NCI-H2107 treated with DMSO at 0.1 percent for 48 hours (cell line): Measurements from ENCODE around the gene PINLYP.
"Not testable (repeated sequence)": the region's sequence is repeated elsewhere in the genome, so short reads cannot be mapped to it uniquely, and the experiment has no call there.

Source experiments
- DNase-seq: peaks from one replicate; lab custom pipeline; 2025; ENCODE audit not compliant: unreplicated experiment; lab: John Stamatoyannopoulos, UW

PINLYP gene

DNA sequence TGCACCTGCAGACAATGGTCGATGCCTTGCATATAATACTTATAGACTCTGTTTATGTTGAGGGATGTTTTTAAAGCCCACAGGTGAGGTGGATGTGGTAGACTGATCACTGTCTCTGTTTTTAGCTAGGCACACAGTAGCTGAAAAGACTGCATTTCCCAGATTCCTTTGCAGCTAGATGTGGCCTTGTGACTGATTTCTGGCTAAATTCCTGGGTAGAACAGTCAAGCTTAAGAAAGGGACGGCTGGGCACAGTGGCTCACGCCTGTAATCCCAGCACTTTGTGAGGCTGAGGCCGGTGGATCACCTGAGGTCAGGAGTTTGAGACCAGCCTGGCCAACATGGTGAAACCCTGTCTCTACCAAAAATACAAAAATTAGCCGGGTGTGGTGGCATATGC is 24.7 kb downstream of the PINLYP start:
- not testable (repeated sequence) for DNase-seq

GRCh38 chr19:43605875-43606568 is 30.4 kb downstream of the PINLYP start:
- peak; percentile 7 for DNase-seq

DNA sequence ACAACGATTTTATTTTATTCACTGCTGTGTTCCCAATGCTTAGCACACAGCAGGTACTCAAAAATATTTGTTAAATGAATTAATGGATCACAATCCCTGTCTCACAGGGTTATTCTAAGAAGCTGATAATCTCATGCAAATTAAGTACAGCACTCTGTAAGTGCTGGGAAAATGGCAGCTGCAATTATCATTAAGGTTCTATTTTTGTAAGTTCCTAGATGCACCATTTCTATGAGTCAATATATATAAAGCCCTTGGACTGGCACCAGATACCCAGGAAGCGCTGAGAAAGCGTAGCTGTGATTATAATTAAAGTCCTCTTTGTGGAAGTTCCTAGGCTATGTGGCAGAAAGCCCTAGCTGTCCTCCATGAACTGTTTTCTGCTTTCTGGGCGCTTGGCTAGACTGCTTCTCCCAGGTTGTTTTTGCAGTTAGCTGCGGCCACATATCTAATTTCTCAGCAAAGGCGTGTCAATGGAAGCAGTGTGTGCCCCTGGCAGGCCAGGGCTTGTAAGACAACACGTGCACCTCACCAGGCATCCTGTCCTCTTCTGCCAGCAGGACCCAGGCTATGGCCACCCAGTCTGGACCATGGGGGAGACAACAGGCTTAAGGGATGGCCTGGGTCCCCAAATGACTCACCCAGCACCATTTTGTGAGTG is 31.1 kb downstream of the PINLYP start:
- DNase-seq, result peak; percentile 4

- DNase-seq, result no peak
Measured at GRCh38 chr19:43607238-43608205, 31.9 kb downstream of the PINLYP start.

DNA sequence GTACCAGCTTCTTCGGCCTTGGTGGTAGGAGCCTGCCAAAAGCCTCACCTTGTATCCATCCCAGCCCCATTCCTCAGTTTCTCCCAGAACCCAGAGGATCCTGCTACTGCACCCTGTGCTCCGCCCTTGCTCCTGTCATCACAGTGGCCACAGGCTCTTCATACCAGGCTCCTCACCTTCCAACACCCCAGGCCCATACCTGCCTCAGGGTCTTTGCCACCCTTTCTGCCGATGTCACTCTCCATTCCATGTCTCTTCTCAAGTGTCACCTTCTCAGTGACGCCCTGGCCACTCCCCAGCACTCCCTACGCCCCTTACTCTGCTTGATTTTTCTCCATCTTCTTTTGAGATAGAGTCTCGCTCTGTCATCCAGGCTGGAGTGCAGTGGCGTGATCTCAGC is 34.3 kb downstream of the PINLYP start:
- no peak for DNase-seq

- DNase-seq, result no peak
Measured at GRCh38 chr19:43610493-43610892, 34.9 kb downstream of the PINLYP start.

GRCh38 chr19:43611788-43612187 is 36.2 kb downstream of the PINLYP start, which contains the start of gene SRRM5:
Gene SRRM5 (plus strand): TSS chr19:43612088. CDS start chr19:43612122, 34 bp downstream.
- no peak for DNase-seq

DNA sequence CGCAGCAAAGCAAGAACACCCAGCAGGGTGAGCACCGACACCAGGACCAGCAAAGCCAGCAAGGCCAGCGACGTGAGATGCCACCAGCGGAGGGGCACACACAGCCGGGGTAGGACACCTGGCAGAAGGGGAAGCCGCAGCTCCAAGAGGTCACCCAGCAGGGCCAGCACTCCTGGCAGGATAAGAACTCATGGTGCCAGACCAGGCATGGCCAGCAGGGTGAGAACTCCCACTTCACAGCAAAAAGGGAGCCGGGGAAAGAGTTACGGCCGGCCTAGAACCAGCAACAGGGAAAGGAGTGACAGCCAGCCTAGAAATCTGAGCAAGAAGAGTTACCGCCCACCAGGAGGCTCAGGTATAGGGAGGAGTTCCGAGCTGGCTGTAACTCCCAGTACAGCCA is 36.8 kb downstream of the PINLYP start:
- no peak for DNase-seq

GRCh38 chr19:43616306-43616705 is 40.7 kb downstream of the PINLYP start:
- no peak for DNase-seq

DNA sequence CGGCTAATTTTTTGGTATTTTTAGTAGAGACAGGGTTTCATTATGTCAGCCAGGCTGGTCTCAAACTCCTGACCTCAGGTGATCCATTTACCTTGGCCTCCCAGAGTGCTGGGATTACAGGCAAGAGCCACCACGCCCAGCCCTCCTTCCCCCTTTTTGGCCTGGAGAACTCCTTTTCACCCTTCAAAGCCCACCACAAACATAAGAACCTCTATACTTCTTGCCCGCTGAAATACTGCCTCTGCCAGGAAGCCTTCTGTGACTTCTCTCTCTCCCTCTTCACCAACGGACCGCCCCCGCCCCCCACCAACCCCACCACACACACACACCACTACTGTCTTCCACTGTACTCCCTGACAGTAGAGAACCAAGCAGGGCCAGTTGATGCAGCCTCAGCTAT is 41.4 kb downstream of the PINLYP start:
- DNase-seq, result no peak

GRCh38 chr19:43618921-43619261 is 43.3 kb downstream of the PINLYP start:
- DNase-seq, result peak; percentile 37

DNA sequence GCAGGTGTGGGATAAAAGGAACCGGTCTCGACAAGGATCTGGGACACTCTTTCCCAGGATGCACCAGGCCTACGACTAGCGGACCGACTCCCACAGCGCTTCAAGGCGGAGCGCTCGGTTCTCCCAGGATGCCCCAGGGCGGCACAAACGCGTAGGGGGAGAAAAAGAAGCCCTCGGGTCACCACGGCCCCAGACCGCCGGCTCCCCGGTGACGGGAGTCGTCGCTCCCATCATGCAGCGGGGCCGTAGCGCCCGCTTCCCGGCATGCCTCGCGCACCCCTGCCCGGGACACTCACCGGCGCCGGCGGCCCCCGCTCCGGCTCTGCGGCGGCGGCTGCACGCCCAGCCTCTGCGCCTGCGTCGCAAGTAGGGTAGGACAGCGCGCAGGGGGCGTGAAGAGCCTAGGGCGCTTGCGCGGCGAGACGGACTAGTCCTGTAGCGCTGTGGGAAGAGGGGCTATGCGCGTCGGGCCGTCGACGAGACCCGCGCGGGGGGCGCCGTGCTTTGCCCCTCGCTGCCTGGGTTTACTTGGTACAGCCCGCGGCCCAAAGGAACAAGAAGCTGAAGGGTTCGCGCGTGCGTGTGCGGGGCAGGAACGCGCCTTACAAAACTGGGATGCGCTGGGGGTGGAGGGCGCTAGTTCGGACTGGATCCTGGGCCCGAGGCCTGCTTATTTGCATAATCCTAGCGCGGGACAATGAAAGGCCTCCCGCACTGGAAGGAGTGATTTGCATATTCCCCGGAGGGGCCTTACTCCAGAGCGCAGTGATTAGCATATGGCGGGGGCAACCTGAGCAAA is 43.9 kb downstream of the PINLYP start, which contains the start of gene ZNF428:
Gene ZNF428 (minus strand): TSS at position 368 of the 799 bp plus-strand sequence. CDS start 5,325 bp downstream, outside the sequence.
- DNase-seq, result peak; percentile 89

- DNase-seq, result no peak
Measured at GRCh38 chr19:43620061-43621001, 44.7 kb downstream of the PINLYP start.

DNA sequence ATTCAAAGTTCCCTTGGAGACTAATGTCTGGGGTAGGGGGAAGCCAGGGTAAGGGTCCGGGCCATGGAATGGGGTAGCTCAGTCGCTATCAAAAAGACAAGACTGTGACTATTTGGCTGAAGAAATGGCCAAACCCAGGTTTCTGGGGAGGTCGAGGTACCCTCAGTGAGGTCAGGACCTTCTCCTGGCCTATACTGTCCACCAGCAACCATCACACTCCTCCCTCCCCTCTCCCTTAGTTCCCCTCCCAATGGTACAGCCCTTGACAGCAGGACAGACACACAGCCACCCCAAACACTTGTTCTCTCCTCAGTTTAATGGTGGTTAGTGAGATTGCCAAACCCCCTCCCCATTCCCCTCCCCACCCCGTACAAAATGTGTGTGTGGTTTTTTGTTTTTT is 46.5 kb downstream of the PINLYP start:
- no peak for DNase-seq

- no peak for DNase-seq
Measured at GRCh38 chr19:43622956-43623355, 47.4 kb downstream of the PINLYP start.

GRCh38 chr19:43623889-43624670 is 48.5 kb downstream of the PINLYP start:
- DNase-seq, result no peak

DNA sequence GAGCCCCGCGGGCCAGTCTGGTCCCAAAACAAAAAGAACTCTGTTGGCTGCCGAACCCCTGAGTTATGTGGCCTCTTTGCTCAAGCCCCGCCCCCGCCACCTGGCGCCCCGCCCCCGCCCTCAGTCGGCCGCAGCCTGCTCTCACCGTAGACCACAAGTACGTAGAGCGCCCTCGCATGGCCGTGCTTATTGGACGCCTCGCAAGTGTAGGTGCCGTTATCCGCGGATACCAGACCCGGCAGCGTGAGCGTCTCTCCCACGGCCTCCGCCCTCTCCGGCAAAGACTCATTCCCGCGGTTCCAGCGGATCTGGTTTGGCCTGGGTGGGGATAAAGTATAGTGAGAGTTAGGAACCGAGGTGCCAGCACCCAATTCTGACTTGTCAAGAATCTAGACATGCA is 49.3 kb downstream of the PINLYP start:
- no peak for DNase-seq

DNA sequence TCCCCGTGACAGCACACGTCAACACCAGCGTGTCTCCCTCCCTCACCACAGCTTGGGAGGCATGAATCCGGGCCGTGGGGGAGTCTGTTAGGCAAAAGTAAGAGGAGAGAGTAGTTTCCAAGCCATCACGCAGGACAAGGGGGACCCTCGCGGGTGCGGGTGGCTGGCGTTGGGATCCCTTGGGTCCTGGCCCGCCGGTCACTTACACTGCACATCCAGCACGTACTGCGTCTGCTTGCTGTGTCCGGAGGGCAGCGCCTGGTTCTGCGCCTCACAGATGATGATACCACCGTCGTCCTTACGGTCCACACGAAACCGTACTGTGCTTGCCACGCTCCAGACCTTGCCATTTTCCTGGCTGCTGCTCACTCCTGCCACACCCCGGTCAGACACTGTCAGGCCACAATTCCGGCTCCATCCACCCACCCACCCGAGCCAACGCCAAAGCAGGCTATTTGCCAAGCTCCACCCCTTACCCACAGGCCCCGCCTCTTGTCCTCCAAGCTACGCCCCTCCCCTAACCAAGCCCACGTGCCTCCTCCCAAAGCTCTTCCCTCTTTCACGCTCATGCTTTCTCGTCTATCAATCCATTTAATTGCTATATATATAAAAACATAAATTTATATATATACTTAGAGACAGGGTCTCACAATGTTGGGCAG is 50.4 kb downstream of the PINLYP start:
- DNase-seq, result no peak
